Neuronal stem cell (in vitro differentiated cells): ENCODE results near the gene ARHGEF17.
"Not testable (repeated sequence)": the region's sequence is repeated elsewhere in the genome, so short reads cannot be mapped to it uniquely, and the experiment has no call there.

Source experiments
- DNase-seq: peaks from one replicate; pipeline ENCODE4 v3.0.0-alpha.2; 2013; ENCODE audit warnings: low spot score
- H2AFZ ChIP-seq: one replicate; pipeline ENCODE4 v1.6.1; 2013; ENCODE audit warnings: mild to moderate bottlenecking, low read length, inconsistent platforms
- H2AK5ac ChIP-seq: 2 replicates; pipeline ENCODE4 v1.6.1; 2013; ENCODE audit warnings: low read depth, mild to moderate bottlenecking, inconsistent platforms, low read length, moderate library complexity, mixed read lengths
- H2BK120ac ChIP-seq: 2 replicates; pipeline ENCODE4 v1.6.1; 2013; ENCODE audit warnings: low read depth, mild to moderate bottlenecking, inconsistent platforms, low read length, moderate library complexity, mixed read lengths
- H2BK12ac ChIP-seq: one replicate; pipeline ENCODE4 v1.6.1; 2013; ENCODE audit warnings: low read length, inconsistent platforms
- H2BK15ac ChIP-seq: 2 replicates; pipeline ENCODE4 v1.6.1; 2013; ENCODE audit warnings: mild to moderate bottlenecking, low read length, inconsistent platforms, mixed read lengths
- H2BK5ac ChIP-seq: one replicate; pipeline ENCODE4 v1.6.1; 2013; ENCODE audit warnings: inconsistent platforms, mild to moderate bottlenecking, low read length, moderate library complexity
- H3K14ac ChIP-seq: one replicate; pipeline ENCODE4 v1.6.1; 2013; ENCODE audit warnings: low read length, inconsistent platforms
- H3K18ac ChIP-seq: 2 replicates; pipeline ENCODE4 v1.6.1; 2013; ENCODE audit warnings: low read length, inconsistent platforms
- H3K23ac ChIP-seq: 2 replicates; pipeline ENCODE4 v1.6.1; 2013; ENCODE audit warnings: low read depth, mild to moderate bottlenecking, mixed read lengths, low read length, inconsistent platforms; ENCODE audit not compliant: poor library complexity
- H3K27ac ChIP-seq: replicated peaks from 3 replicates; pipeline ENCODE4 v1.5.1; 2013; ENCODE audit warnings: low read length, inconsistent platforms
- H3K27me3 ChIP-seq, 3 experiments: 2 replicates each; pipeline ENCODE4 v1.6.1; 2013; ENCODE audit warnings: low read length in 3 of 3, mild to moderate bottlenecking in 2 of 3, inconsistent platforms in 1 of 3, low read depth in 1 of 3, mixed read lengths in 1 of 3, moderate library complexity in 1 of 3; ENCODE audit not compliant: control insufficient read depth in 3 of 3, insufficient read depth in 3 of 3
- H3K36me3 ChIP-seq, 2 donors: replicated peaks in 1 of 2; 2 replicates each; pipeline ENCODE4 v1.6.1; 2013; ENCODE audit warnings: low read length in 2 of 2; ENCODE audit not compliant: control insufficient read depth in 2 of 2, insufficient read depth in 2 of 2
- H3K4ac ChIP-seq: 2 replicates; pipeline ENCODE4 v1.6.1; 2013; ENCODE audit warnings: inconsistent platforms, mild to moderate bottlenecking, low read length, moderate library complexity
- H3K4me1 ChIP-seq, 2 donors: 1 replicate in 1 of 2; 2 replicates in 1 of 2; pipeline ENCODE4 v1.6.1; 2013; ENCODE audit warnings: low read length in 2 of 2, low read depth in 1 of 2; ENCODE audit not compliant: control insufficient read depth in 2 of 2, insufficient read depth in 1 of 2
- H3K4me2 ChIP-seq: one replicate; pipeline ENCODE4 v1.6.1; 2013; ENCODE audit warnings: mild to moderate bottlenecking, low read length, inconsistent platforms; ENCODE audit not compliant: insufficient read depth, poor library complexity, severe bottlenecking
- H3K4me3 ChIP-seq, 2 donors: 2 replicates each; pipeline ENCODE4 v1.5.1; 2013; ENCODE audit warnings: low read length in 2 of 2, mild to moderate bottlenecking in 2 of 2, inconsistent platforms in 1 of 2, moderate library complexity in 1 of 2
- H3K79me1 ChIP-seq: one replicate; pipeline ENCODE4 v1.6.1; 2013; ENCODE audit warnings: low read depth, mild to moderate bottlenecking, inconsistent platforms, low read length, moderate library complexity
- H3K9ac ChIP-seq: one replicate; pipeline ENCODE4 v1.6.1; 2013; ENCODE audit warnings: mild to moderate bottlenecking, low read depth, low read length, inconsistent platforms; ENCODE audit not compliant: poor library complexity
- H3K9me3 ChIP-seq, 2 donors: replicated peaks in 1 of 2; 2 replicates each; pipeline versions ENCODE3 to v1.6.1; 2013; ENCODE audit warnings: low read length in 2 of 2, mild to moderate bottlenecking in 2 of 2, inconsistent platforms in 1 of 2, low read depth in 1 of 2, mixed read lengths in 1 of 2, moderate library complexity in 1 of 2; ENCODE audit not compliant: control insufficient read depth in 2 of 2, insufficient read depth in 1 of 2
- H4K8ac ChIP-seq: one replicate; pipeline ENCODE4 v1.6.1; 2013; ENCODE audit warnings: low read depth, mild to moderate bottlenecking, inconsistent platforms, low read length, moderate library complexity
- H4K91ac ChIP-seq: one replicate; pipeline ENCODE4 v1.6.1; 2013; ENCODE audit warnings: low read length, low read depth, mild to moderate bottlenecking, inconsistent platforms; ENCODE audit not compliant: poor library complexity
- WGBS, 2 donors: extraction: QIAGEN DNeasy Blood & Tissue Kit; methylation state at CpG; one replicate each; pipeline ENCODE4 v1.1.7; 2013; ENCODE audit warnings: missing lambda C conversion rate in 2 of 2, mixed read lengths in 1 of 2; ENCODE audit not compliant: insufficient read length in 2 of 2, insufficient replicate concordance in 1 of 2; ENCODE audit errors: extremely low coverage in 2 of 2; 5-methylcytosine and 5-hydroxymethylcytosine counted together

ARHGEF17 gene

GRCh38 chr11:73271936-73272679, 36.0 kb upstream of the ARHGEF17 start, which contains the start of gene P2RY6:
Gene P2RY6, plus strand, starts transcription at chr11:73272338. Its CDS starts 24,181 bp downstream, at chr11:73296519.
- Histone ChIP-seq H3K79me1 (no peaks in the 10 kb centered on the region), H3K4me2 (no peak within 1 kb of the TSS), H3K27me3 (peaks cover 0 to 36% (median 0%) of the 10 kb centered on the region in 3 experiments), H3K27ac (no peak within 1 kb of the TSS), H3K14ac (no peak within 1 kb of the TSS), H2AFZ (peak within 1 kb of the TSS; percentile 42), H3K9ac (no peak within 1 kb of the TSS), H3K9me3 (no peaks in the 10 kb centered on the region), H3K18ac (peak within 1 kb of the TSS; percentile 87), H2BK120ac (no peak within 1 kb of the TSS), H2BK12ac (no peak within 1 kb of the TSS), H3K36me3 (no peaks in the 10 kb centered on the region), H3K4me3 (no peak within 1 kb of the TSS), H3K23ac (peak within 1 kb of the TSS; percentile 22), H2AK5ac (peak within 1 kb of the TSS; percentile 43), H3K4me1 (peaks cover 6 to 7% of the 10 kb centered on the region in 2 donors), H3K4ac (no peak within 1 kb of the TSS), H4K91ac (no peak within 1 kb of the TSS), H2BK15ac (peak within 1 kb of the TSS; percentile 61), H2BK5ac (no peak within 1 kb of the TSS), H4K8ac (no peak within 1 kb of the TSS)
- no peak for DNase-seq
- no CpG with 5 or more reads among the region's 17 CpGs for WGBS, 2 donors

GRCh38 chr11:73272680-73273038, 35.4 kb upstream of the ARHGEF17 start:
- DNase-seq, result no peak
- Histone ChIP-seq H3K27ac (no peak overlapping the region), H2BK120ac (no peak overlapping the region), H3K4me1 (peaks cover 6 to 7% of the 10 kb centered on the region in 2 donors), H3K9me3 (no peaks in the 10 kb centered on the region), H3K36me3 (no peaks in the 10 kb centered on the region), H3K4ac (no peak overlapping the region), H3K18ac (peak overlapping the region; percentile 87), H3K4me2 (no peak overlapping the region), H3K27me3 (peaks cover 0 to 30% (median 0%) of the 10 kb centered on the region in 3 experiments), H3K79me1 (no peaks in the 10 kb centered on the region), H3K4me3 (no peak overlapping the region), H4K91ac (no peak overlapping the region), H3K23ac (peak overlapping the region; percentile 22), H4K8ac (no peak overlapping the region), H3K14ac (no peak overlapping the region), H3K9ac (no peak overlapping the region), H2BK12ac (no peak overlapping the region), H2AFZ (no peak overlapping the region), H2AK5ac (no peak overlapping the region), H2BK15ac (peak overlapping the region; percentile 61), H2BK5ac (no peak overlapping the region)
- no CpG with 5 or more reads among the region's 7 CpGs for WGBS, 2 donors

GRCh38 chr11:73273222-73273895, 34.7 kb upstream of the ARHGEF17 start:
- no peaks in the 10 kb centered on the region for H3K36me3 ChIP-seq
- H2BK120ac ChIP-seq, result no peak overlapping the region
- H3K79me1 ChIP-seq, result no peaks in the 10 kb centered on the region
- no peak overlapping the region for H3K4me2 ChIP-seq
- no peak overlapping the region for H3K4ac ChIP-seq
- H3K18ac ChIP-seq, result no peak overlapping the region
- H3K9me3 ChIP-seq, result no peaks in the 10 kb centered on the region
- no peak for DNase-seq
- peaks cover 0 to 24% (median 0%) of the 10 kb centered on the region in 3 experiments for H3K27me3 ChIP-seq
- H3K4me1 ChIP-seq, result peaks cover 6 to 7% of the 10 kb centered on the region in 2 donors
- no peak overlapping the region for H3K27ac ChIP-seq
- no peak overlapping the region for H3K9ac ChIP-seq
- WGBS, 2 donors, result no CpG with 5 or more reads among the region's 8 CpGs
- H4K91ac ChIP-seq, result no peak overlapping the region
- H3K4me3 ChIP-seq, result no peak overlapping the region
- H2BK12ac ChIP-seq, result no peak overlapping the region
- no peak overlapping the region for H4K8ac ChIP-seq
- no peak overlapping the region for H2AK5ac ChIP-seq
- H3K23ac ChIP-seq, result no peak overlapping the region
- no peak overlapping the region for H2BK15ac ChIP-seq
- H3K14ac ChIP-seq, result no peak overlapping the region
- no peak overlapping the region for H2BK5ac ChIP-seq
- H2AFZ ChIP-seq, result no peak overlapping the region

- not testable (repeated sequence) for H3K36me3 ChIP-seq, H4K91ac ChIP-seq, H2AFZ ChIP-seq, H3K23ac ChIP-seq, H3K18ac ChIP-seq, H3K4me2 ChIP-seq, DNase-seq, H3K9me3 ChIP-seq, H3K79me1 ChIP-seq, H3K4me1 ChIP-seq, H3K27ac ChIP-seq, H3K4ac ChIP-seq, H4K8ac ChIP-seq, H2BK5ac ChIP-seq, H2BK120ac ChIP-seq, H3K14ac ChIP-seq, H2BK15ac ChIP-seq, H2AK5ac ChIP-seq, H3K9ac ChIP-seq, H2BK12ac ChIP-seq, H3K4me3 ChIP-seq
- no CpG with 5 or more reads among the region's 4 CpGs for WGBS, 2 donors
- peaks cover 0 to 21% (median 0%) of the 10 kb centered on the region in 3 experiments for H3K27me3 ChIP-seq
These were observed 33.9 kb upstream of the ARHGEF17 start for GRCh38 chr11:73274191-73274590.
